ENCODE measurements around the gene MGAT4A.

MGAT4A gene

GRCh38 chr2:98710734-98711133 lies 20.2 kb downstream of the MGAT4A start:
- TF ChIP-seq, protein P1, sequence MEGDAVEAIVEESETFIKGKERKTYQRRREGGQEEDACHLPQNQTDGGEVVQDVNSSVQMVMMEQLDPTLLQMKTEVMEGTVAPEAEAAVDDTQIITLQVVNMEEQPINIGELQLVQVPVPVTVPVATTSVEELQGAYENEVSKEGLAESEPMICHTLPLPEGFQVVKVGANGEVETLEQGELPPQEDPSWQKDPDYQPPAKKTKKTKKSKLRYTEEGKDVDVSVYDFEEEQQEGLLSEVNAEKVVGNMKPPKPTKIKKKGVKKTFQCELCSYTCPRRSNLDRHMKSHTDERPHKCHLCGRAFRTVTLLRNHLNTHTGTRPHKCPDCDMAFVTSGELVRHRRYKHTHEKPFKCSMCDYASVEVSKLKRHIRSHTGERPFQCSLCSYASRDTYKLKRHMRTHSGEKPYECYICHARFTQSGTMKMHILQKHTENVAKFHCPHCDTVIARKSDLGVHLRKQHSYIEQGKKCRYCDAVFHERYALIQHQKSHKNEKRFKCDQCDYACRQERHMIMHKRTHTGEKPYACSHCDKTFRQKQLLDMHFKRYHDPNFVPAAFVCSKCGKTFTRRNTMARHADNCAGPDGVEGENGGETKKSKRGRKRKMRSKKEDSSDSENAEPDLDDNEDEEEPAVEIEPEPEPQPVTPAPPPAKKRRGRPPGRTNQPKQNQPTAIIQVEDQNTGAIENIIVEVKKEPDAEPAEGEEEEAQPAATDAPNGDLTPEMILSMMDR (conservative IDR thresholded peaks at IDR 0.05): no peak
- no peak for TF ChIP-seq ZFX (IDR thresholded peaks at IDR 0.05)
- no peak overlapping the region for H3K27ac ChIP-seq

DNA sequence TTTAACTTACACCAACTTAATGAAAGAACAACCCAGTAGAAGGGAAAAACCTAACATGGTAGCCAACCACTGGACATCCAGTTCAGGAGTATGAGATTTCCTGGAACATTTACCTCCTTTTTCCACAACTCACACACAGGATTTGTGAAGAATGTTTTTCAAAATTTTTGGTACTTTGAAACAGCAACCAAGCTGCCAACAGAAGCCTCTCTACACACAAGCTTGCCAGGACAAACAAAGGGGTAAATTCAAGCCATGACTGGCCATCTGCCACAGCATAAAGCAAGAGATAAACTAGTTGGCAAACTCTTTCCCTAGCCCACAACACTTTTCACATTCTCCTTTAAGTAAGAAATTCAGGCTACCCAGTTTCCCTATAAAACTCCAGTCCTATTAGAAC lies 21.4 kb downstream of the MGAT4A start:
- TF ChIP-seq, protein P1 (conservative IDR thresholded peaks at IDR 0.05): no peak
- TF ChIP-seq ZFX (IDR thresholded peaks at IDR 0.05): no peak
- H3K27ac ChIP-seq: no peak overlapping the region

GRCh38 chr2:98708396-98709186 lies 22.3 kb downstream of the MGAT4A start:
- H3K27ac ChIP-seq: no peak overlapping the region
- TF ChIP-seq ZFX (IDR thresholded peaks at IDR 0.05): no peak
- TF ChIP-seq, protein P1 (conservative IDR thresholded peaks at IDR 0.05): no peak

DNA sequence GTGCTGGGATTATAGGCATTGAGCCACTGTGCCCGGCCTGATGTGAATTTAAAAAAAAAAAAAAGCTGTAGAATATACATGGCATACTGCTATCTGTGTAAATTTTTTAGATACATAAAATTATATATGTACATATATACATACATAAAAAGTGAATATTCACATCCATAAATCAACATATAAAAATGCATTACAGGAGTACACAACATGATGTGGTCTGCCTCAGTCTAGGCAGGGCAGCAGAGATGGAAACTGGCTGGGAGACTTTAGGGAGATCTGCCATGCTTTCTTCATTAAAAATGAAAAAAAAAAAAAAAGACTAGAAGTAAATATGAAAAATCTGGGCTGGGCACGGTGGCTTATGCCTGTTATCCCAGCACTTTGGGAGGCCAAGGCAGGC lies 24.3 kb downstream of the MGAT4A start:
- TF ChIP-seq, protein P1 (conservative IDR thresholded peaks at IDR 0.05): no peak
- no peak for TF ChIP-seq ZFX (IDR thresholded peaks at IDR 0.05)
- no peak overlapping the region for H3K27ac ChIP-seq

DNA sequence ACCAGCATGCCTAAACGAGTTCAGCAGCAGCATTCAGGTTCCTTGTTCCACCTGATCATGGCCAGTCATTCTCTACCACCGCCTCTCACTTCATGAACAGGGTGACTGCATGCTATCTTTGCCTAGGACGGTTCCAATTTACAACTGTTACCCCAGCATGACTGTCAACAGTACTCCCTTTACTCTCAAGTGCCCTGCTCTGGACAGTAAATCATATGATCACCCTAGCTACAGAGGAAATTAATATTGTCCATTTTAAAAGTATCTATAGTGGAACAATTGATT lies 25.7 kb downstream of the MGAT4A start:
- TF ChIP-seq ZFX (IDR thresholded peaks at IDR 0.05): no peak
- TF ChIP-seq, protein P1 (conservative IDR thresholded peaks at IDR 0.05): no peak
- H3K27ac ChIP-seq: peak overlapping the region; percentile 66; the same call in 1 of the 2 replicates

DNA sequence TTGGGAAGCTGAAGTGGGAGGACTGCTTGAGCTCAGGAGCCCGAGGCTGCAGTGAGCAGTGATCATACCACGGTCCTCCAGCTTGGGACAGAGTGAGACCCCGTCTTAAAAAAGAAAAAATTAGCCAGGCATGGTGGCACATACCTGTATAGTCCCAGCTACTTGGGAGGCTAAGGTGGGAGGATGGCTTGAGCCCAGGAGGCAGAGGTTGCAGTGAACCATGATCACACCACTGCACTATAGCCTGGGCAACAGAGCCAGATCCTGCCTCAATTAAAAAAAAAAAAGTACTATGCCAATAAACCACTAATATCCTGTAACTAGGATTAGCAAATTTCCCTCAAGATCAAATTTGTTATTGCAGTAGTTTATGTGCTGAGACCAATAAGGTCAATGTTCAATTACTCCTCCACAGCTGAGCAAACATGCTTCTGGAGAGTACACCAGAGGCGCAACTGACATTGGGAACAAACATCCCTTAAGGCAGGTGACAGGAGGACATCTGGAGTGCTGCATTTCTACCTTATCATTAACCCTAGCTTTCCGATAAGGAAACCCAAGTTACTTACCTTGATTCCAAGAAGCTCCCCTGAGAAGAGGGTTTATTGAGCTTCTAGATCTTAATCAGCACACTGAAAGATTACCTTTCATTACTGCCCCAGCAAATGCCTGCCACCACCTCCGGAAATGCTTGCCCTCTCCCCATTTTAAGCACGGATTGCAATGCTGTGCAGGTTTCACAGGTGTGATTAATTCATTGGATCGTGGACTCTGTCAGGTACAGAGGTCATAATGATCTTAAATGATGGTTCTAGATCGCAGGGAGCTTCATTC lies 26.2 kb downstream of the MGAT4A start:
- H3K27ac ChIP-seq: peak overlapping the region; percentile 66
- TF ChIP-seq ZFX (IDR thresholded peaks at IDR 0.05): no peak
- TF ChIP-seq, protein P1 (conservative IDR thresholded peaks at IDR 0.05): no peak

DNA sequence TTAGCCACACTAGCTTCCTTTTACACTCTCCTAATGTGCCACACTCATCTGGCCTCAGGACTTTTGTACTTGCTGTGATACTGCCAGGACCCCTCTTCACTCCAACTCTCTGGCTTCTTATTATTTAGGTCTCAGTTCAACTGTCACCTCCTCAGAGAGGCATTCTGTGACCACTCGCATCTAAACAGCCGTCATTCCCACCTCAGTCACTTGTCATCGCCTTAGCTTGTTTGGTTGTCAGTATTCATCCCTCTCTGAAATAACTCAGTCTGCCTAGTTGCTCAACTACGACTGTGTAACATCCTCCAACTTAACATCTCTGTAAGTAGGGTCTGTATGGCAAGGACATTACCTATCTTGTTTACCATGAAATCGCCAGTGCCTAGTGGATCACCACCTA lies 27.2 kb downstream of the MGAT4A start:
- peak overlapping the region; percentile 66; the same call in 1 of the 2 replicates for H3K27ac ChIP-seq
- TF ChIP-seq, protein P1 (conservative IDR thresholded peaks at IDR 0.05): no peak
- no peak for TF ChIP-seq ZFX (IDR thresholded peaks at IDR 0.05)
